HepG2 (cell line): ENCODE data around the gene LYST. TPM values are rescaled to one million over a fixed set of nuclear protein-coding genes. Genes with fewer than 3 reads are reported as not detected.
A peak's percentile ranks its signal among the peaks of the same experiment; 100 is the strongest.

Source experiments
- GATAD2A ChIP-seq: IDR thresholded peaks from 2 replicates; pipeline ENCODE4 v1.6.1; 2016
- HNF4G ChIP-seq, 2 experiments: sonication (generic) in 1 of 2; formaldehyde crosslinking in 1 of 2; IDR thresholded peaks; 2 replicates each; pipeline versions ENCODE4 v1.4.0 to v1.6.1; 2011 to 2020; ENCODE audit warnings: borderline replicate concordance in 2 of 2, low read depth in 2 of 2, mild to moderate bottlenecking in 2 of 2, low read length in 1 of 2, missing genetic modification reagents in 1 of 2, moderate library complexity in 1 of 2
- HNRNPUL1 ChIP-seq: fragments of 200-400 bp; formaldehyde crosslinking; IDR thresholded peaks from 2 replicates; pipeline ENCODE4 v1.6.1; 2017; ENCODE audit warnings: low read depth, mild to moderate bottlenecking, low read length, moderate library complexity
- KDM5A ChIP-seq: fragments of 200-600 bp; sonication (generic); IDR thresholded peaks from 2 replicates; pipeline ENCODE4 v1.7.0; 2018; ENCODE audit warnings: antibody characterized with exemption, mild to moderate bottlenecking, low read length, borderline replicate concordance
- MAFK ChIP-seq, 2 experiments: IDR thresholded peaks in 1 of 2; conservative IDR thresholded peaks in 1 of 2; 2 replicates each; pipeline ENCODE4 v1.6.1; 2011; ENCODE audit warnings: improper control_type of control experiment in 2 of 2, low read length in 2 of 2
- NFE2 ChIP-seq: sonication (generic); formaldehyde crosslinking; IDR thresholded peaks from 2 replicates; pipeline ENCODE4 v1.4.0; 2020; ENCODE audit warnings: missing genetic modification reagents
- NFRKB ChIP-seq: fragments of 450-650 bp; IDR thresholded peaks from 2 replicates; pipeline ENCODE4 v1.6.1; 2017
- NONO ChIP-seq, 2 experiments: fragments of 450-650 bp in 1 of 2; sonication (generic) in 1 of 2; formaldehyde crosslinking in 1 of 2; IDR thresholded peaks in 1 of 2; conservative IDR thresholded peaks in 1 of 2; 2 replicates each; pipeline versions ENCODE4 v1.6.1 to v1.8.0; 2017 to 2022; ENCODE audit warnings: mild to moderate bottlenecking in 1 of 2, missing genetic modification reagents in 1 of 2, moderate library complexity in 1 of 2
- NR2F2 ChIP-seq: IDR thresholded peaks from 2 replicates; pipeline ENCODE4 v1.6.1; 2012; ENCODE audit warnings: low read depth, inconsistent platforms, borderline replicate concordance
- NR2F6 ChIP-seq, 2 experiments: IDR thresholded peaks; 2 replicates each; pipeline ENCODE4 v1.6.1; 2016; ENCODE audit warnings: antibody characterized with exemption in 1 of 2, mild to moderate bottlenecking in 1 of 2
- RXRB ChIP-seq: IDR thresholded peaks from 2 replicates; pipeline ENCODE4 v1.6.1; 2016; ENCODE audit warnings: borderline replicate concordance, missing genetic modification reagents, missing compliant biosample characterization
- SNAI1 ChIP-seq: sonication (generic); formaldehyde crosslinking; IDR thresholded peaks from 2 replicates; pipeline ENCODE4 v1.5.0; 2020; ENCODE audit warnings: mild to moderate bottlenecking, missing genetic modification reagents, borderline replicate concordance
- SP1 ChIP-seq, 2 experiments: fragments of 450-650 bp in 1 of 2; sonication (generic) in 1 of 2; formaldehyde crosslinking in 1 of 2; IDR thresholded peaks; 2 replicates each; pipeline versions ENCODE4 v1.4.0 to v1.6.1; 2016 to 2020; ENCODE audit warnings: missing genetic modification reagents in 1 of 2
- SP4 ChIP-seq: sonication (generic); formaldehyde crosslinking; IDR thresholded peaks from 2 replicates; pipeline ENCODE4 v1.8.1; 2023; ENCODE audit warnings: mild to moderate bottlenecking, missing genetic modification reagents
- SRF ChIP-seq: IDR thresholded peaks from 2 replicates; pipeline ENCODE4 v1.6.1; 2011; ENCODE audit warnings: mild to moderate bottlenecking, low read depth, low read length, moderate library complexity
- TBX2 ChIP-seq: sonication (generic); formaldehyde crosslinking; IDR thresholded peaks from 2 replicates; pipeline ENCODE4 v1.5.0; 2020; ENCODE audit warnings: missing genetic modification reagents, mild to moderate bottlenecking, borderline replicate concordance
- TCF7 ChIP-seq: sonication (generic); IDR thresholded peaks from 2 replicates; pipeline ENCODE4 v1.6.1; 2016; ENCODE audit warnings: antibody characterized with exemption, low read depth
- U2AF2 ChIP-seq: fragments of 200-400 bp; formaldehyde crosslinking; IDR thresholded peaks from 2 replicates; pipeline ENCODE4 v1.6.1; 2017; ENCODE audit warnings: low read depth, mild to moderate bottlenecking, low read length
- ZNF235 ChIP-seq: sonication (generic); formaldehyde crosslinking; IDR thresholded peaks from 2 replicates; pipeline ENCODE4 v1.8.1; 2023; ENCODE audit warnings: mild to moderate bottlenecking, missing genetic modification reagents, borderline replicate concordance
- ZNF264 ChIP-seq: sonication (generic); formaldehyde crosslinking; IDR thresholded peaks from 2 replicates; pipeline ENCODE4 v1.4.0; 2020; ENCODE audit warnings: missing genetic modification reagents
- ZNF33A ChIP-seq: sonication (generic); formaldehyde crosslinking; IDR thresholded peaks from 2 replicates; pipeline ENCODE4 v1.5.1; 2020; ENCODE audit warnings: missing genetic modification reagents, mild to moderate bottlenecking, moderate library complexity, borderline replicate concordance
- ZNF557 ChIP-seq: sonication (generic); formaldehyde crosslinking; IDR thresholded peaks from 2 replicates; pipeline ENCODE4 v1.4.0; 2020; ENCODE audit warnings: missing genetic modification reagents
- ZNF570 ChIP-seq: sonication (generic); formaldehyde crosslinking; IDR thresholded peaks from 2 replicates; pipeline ENCODE4 v1.4.0; 2020; ENCODE audit warnings: mild to moderate bottlenecking, missing genetic modification reagents, borderline replicate concordance
- ZNF605 ChIP-seq: sonication (generic); formaldehyde crosslinking; IDR thresholded peaks from 2 replicates; pipeline ENCODE4 v1.8.0; 2022; ENCODE audit warnings: mild to moderate bottlenecking, missing genetic modification reagents
- polyA plus RNA-seq, 8 experiments: library from polyadenylated mRNA; depleted of rRNA in 3 of 8; stranded (reverse) in 7 of 8; unstranded in 1 of 8; fragments of >200 nt; fragmentation: Illumina TruSeq in 4 of 8; extraction: Trizol in 4 of 8; gene quantifications; 2 replicates each; pipeline versions ENCODE4 v1.2.1 to v1.2.3, GENCODE V29; 2011 to 2016; ENCODE audit warnings: low read depth in 4 of 8, missing spikeins in 1 of 8, mixed read lengths in 1 of 8; ENCODE audit not compliant: insufficient read depth in 1 of 8
- total RNA-seq, 5 experiments: library from RNA; depleted of rRNA; stranded (reverse); fragments of >200 nt; fragmentation: Illumina TruSeq; extraction: Trizol; gene quantifications; 2 replicates each; pipeline ENCODE4 v1.2.3, GENCODE V29; 2016; ENCODE audit warnings: low read depth in 1 of 5
- TF ChIP-seq, protein P1 (sequence below): sonication (generic); formaldehyde crosslinking; IDR thresholded peaks from 2 replicates; pipeline ENCODE4 v1.4.0; 2020; ENCODE audit warnings: missing genetic modification reagents
- TF ChIP-seq, protein P2 (sequence below), 2 experiments: fragments of 450-650 bp in 1 of 2; sonication (generic) in 1 of 2; formaldehyde crosslinking; IDR thresholded peaks; 2 replicates each; pipeline versions ENCODE4 v1.5.0 to v1.8.0; 2020 to 2022; ENCODE audit warnings: mild to moderate bottlenecking in 1 of 2, missing genetic modification reagents in 1 of 2

Gene LYST
- total and polyA plus RNA-seq, 2 of the 13 experiments (the other 11 are each of a cell fraction or from before 2014, with no cell fraction given) = 0.91 to 2.5 TPM

DNA sequence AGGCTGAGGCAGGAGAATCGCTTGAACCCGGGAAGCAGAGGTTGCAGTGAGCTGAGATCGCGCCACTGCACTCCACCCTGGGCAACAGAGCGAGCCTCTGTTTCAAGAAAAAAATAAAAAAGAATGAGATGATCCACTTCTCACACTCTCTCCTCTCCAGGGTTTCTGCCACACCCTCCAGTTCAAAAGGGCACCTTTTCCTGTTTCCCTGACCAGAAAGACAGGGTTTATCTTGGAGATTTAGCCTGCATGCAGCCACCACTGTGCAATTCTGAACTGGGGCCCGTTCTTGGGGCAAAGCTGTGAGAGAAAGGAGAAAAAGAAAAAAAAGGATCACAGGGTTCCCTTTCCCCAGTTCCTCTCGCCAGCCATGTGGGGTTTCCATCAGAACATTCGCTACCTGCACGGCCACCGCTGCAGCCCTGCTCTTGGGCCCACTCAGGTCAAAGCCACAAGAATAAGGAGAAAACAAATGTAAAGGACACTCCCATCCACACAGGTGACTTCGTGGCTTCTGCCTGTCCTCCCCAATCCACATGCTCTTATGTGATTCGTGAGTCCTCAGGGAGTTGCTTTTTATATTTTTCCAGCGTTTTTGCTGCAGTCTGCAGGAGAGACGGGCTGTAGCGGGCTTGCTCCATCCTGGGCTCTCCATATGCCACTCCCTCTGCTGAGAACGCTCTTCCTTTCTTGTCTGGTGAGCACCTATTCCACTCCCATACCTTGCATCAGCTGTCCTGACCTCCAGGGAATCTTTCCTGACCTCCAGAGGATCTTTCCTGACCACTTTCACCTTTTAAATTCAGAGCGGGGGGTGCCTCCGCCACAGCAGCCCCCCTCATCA is 243.5 kb downstream of the LYST start (continued):
- TF ChIP-seq HNF4G (IDR thresholded peaks at IDR 0.05; ENCODE audit: borderline replicate concordance, low read depth, low read length) (peak; percentile 22; the same call in 1 of the 2 replicates), HNF4G (CRISPR knock-in tag; IDR thresholded peaks at IDR 0.05; ENCODE audit: borderline replicate concordance, low read depth) (no peak), ZNF235 (CRISPR knock-in tag) (no peak), GATAD2A (CRISPR knock-in tag) (peak; percentile 51), NR2F2 (peak; percentile 41; the same call in 1 of the 2 replicates), SP4 (CRISPR knock-in tag) (no peak), ZNF605 (no peak), NFRKB (no peak), HNRNPUL1 (no peak), RXRB (CRISPR knock-in tag) (peak; percentile 32; the same call in 1 of the 2 replicates), NFE2 (no peak), KDM5A (no peak), SNAI1 (no peak), NR2F6 (IDR thresholded peaks at IDR 0.05) (no peak), NR2F6 (CRISPR knock-in tag; IDR thresholded peaks at IDR 0.05) (peak; percentile 32; the same call in 1 of the 2 replicates), MAFK (conservative IDR thresholded peaks at IDR 0.05 in 1 of 2, IDR thresholded peaks at IDR 0.05 in 1 of 2; ENCODE audit: low read length in 2 of 2) (no peak), ZNF33A (CRISPR knock-in tag) (no peak), TBX2 (no peak), TCF7 (no peak), ZNF264 (CRISPR knock-in tag) (no peak), NONO (IDR thresholded peaks at IDR 0.05) (no peak), NONO (CRISPR knock-in tag; conservative IDR thresholded peaks at IDR 0.05) (no peak), SP1 (IDR thresholded peaks at IDR 0.05) (no peak), SP1 (CRISPR knock-in tag; IDR thresholded peaks at IDR 0.05) (no peak), SRF (no peak), ZNF570 (CRISPR knock-in tag) (no peak), U2AF2 (no peak), ZNF557 (no peak)
- TF ChIP-seq, protein P1, sequence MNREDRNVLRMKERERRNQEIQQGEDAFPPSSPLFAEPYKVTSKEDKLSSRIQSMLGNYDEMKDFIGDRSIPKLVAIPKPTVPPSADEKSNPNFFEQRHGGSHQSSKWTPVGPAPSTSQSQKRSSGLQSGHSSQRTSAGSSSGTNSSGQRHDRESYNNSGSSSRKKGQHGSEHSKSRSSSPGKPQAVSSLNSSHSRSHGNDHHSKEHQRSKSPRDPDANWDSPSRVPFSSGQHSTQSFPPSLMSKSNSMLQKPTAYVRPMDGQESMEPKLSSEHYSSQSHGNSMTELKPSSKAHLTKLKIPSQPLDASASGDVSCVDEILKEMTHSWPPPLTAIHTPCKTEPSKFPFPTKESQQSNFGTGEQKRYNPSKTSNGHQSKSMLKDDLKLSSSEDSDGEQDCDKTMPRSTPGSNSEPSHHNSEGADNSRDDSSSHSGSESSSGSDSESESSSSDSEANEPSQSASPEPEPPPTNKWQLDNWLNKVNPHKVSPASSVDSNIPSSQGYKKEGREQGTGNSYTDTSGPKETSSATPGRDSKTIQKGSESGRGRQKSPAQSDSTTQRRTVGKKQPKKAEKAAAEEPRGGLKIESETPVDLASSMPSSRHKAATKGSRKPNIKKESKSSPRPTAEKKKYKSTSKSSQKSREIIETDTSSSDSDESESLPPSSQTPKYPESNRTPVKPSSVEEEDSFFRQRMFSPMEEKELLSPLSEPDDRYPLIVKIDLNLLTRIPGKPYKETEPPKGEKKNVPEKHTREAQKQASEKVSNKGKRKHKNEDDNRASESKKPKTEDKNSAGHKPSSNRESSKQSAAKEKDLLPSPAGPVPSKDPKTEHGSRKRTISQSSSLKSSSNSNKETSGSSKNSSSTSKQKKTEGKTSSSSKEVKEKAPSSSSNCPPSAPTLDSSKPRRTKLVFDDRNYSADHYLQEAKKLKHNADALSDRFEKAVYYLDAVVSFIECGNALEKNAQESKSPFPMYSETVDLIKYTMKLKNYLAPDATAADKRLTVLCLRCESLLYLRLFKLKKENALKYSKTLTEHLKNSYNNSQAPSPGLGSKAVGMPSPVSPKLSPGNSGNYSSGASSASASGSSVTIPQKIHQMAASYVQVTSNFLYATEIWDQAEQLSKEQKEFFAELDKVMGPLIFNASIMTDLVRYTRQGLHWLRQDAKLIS (CRISPR knock-in tag) = no peak
- TF ChIP-seq, protein P2, sequence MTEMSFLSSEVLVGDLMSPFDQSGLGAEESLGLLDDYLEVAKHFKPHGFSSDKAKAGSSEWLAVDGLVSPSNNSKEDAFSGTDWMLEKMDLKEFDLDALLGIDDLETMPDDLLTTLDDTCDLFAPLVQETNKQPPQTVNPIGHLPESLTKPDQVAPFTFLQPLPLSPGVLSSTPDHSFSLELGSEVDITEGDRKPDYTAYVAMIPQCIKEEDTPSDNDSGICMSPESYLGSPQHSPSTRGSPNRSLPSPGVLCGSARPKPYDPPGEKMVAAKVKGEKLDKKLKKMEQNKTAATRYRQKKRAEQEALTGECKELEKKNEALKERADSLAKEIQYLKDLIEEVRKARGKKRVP (CRISPR knock-in tag; IDR thresholded peaks at IDR 0.05) = no peak
